H9 (cell line): ENCODE measurements around the gene CACNA1G. TPM values are rescaled to one million over a fixed set of nuclear protein-coding genes. Genes with fewer than 3 reads are reported as not detected.
A peak's percentile ranks its signal among the peaks of the same experiment; 100 is the strongest.

Experiments
- DNase-seq: peaks from one replicate; pipeline ENCODE4 v3.0.0-alpha.2; 2017
- H2AFZ ChIP-seq: one replicate; pipeline ENCODE4 v1.6.1; 2013; ENCODE audit warnings: mild to moderate bottlenecking, low read length, control low read depth, moderate library complexity
- H2AK5ac ChIP-seq: 2 replicates; pipeline ENCODE4 v1.6.1; 2013; ENCODE audit warnings: low read length, control low read depth, mixed read lengths; ENCODE audit not compliant: insufficient read length
- H2BK120ac ChIP-seq: one replicate; pipeline ENCODE4 v1.6.1; 2013; ENCODE audit warnings: low read depth, mild to moderate bottlenecking, low read length, control low read depth, inconsistent platforms; ENCODE audit not compliant: poor library complexity, severe bottlenecking
- H2BK12ac ChIP-seq: 2 replicates; pipeline ENCODE4 v1.6.1; 2013; ENCODE audit warnings: low read length, control low read depth, mixed read lengths, low read depth; ENCODE audit not compliant: insufficient read length
- H2BK15ac ChIP-seq: 2 replicates; pipeline ENCODE4 v1.6.1; 2013; ENCODE audit warnings: low read depth, low read length, control low read depth
- H2BK20ac ChIP-seq: one replicate; pipeline ENCODE4 v1.6.1; 2013; ENCODE audit warnings: low read depth, mild to moderate bottlenecking, low read length, control low read depth, inconsistent platforms; ENCODE audit not compliant: poor library complexity, severe bottlenecking
- H2BK5ac ChIP-seq: 2 replicates; pipeline ENCODE4 v1.6.1; 2013; ENCODE audit warnings: low read length, control low read depth, mixed read lengths; ENCODE audit not compliant: insufficient read length
- H3K14ac ChIP-seq: 2 replicates; pipeline ENCODE4 v1.6.1; 2013; ENCODE audit warnings: low read length, control low read depth; ENCODE audit not compliant: insufficient read depth
- H3K18ac ChIP-seq: 2 replicates; pipeline ENCODE4 v1.6.1; 2013; ENCODE audit warnings: low read depth, mild to moderate bottlenecking, mixed read lengths, low read length, control low read depth; ENCODE audit not compliant: insufficient read length
- H3K23ac ChIP-seq: 2 replicates; pipeline ENCODE4 v1.6.1; 2013; ENCODE audit warnings: low read length, control low read depth, mixed read lengths, low read depth; ENCODE audit not compliant: insufficient read length
- H3K23me2 ChIP-seq: 2 replicates; pipeline ENCODE4 v1.6.1; 2013; ENCODE audit warnings: low read depth, mild to moderate bottlenecking, mixed read lengths, low read length, control low read depth; ENCODE audit not compliant: insufficient read length, poor library complexity, severe bottlenecking
- H3K27ac ChIP-seq: 2 replicates; pipeline ENCODE4 v1.5.1; 2013; ENCODE audit warnings: low read length, control low read depth, mixed read lengths, low read depth; ENCODE audit not compliant: insufficient read length
- H3K27me3 ChIP-seq: 2 replicates; pipeline ENCODE4 v1.6.1; 2013; ENCODE audit warnings: low read length, control low read depth, inconsistent platforms; ENCODE audit not compliant: insufficient read depth
- H3K4ac ChIP-seq: 2 replicates; pipeline ENCODE4 v1.6.1; 2013; ENCODE audit warnings: low read depth, mild to moderate bottlenecking, control low read depth, inconsistent platforms, low read length, moderate library complexity
- H3K4me1 ChIP-seq: 2 replicates; pipeline ENCODE4 v1.6.1; 2013; ENCODE audit warnings: low read length, control low read depth, inconsistent platforms; ENCODE audit not compliant: insufficient read depth
- H3K4me2 ChIP-seq: 2 replicates; pipeline ENCODE4 v1.6.1; 2013; ENCODE audit warnings: low read length, control low read depth, mixed read lengths; ENCODE audit not compliant: insufficient read length, insufficient read depth
- H3K56ac ChIP-seq: 2 replicates; pipeline ENCODE4 v1.6.1; 2013; ENCODE audit warnings: low read depth, mild to moderate bottlenecking, mixed read lengths, low read length, control low read depth; ENCODE audit not compliant: insufficient read length
- H3K79me1 ChIP-seq: 2 replicates; pipeline ENCODE4 v1.6.1; 2013; ENCODE audit warnings: low read depth, mild to moderate bottlenecking, moderate library complexity, low read length, control low read depth, inconsistent platforms; ENCODE audit not compliant: insufficient read depth, poor library complexity, severe bottlenecking
- H3K79me2 ChIP-seq: 2 replicates; pipeline ENCODE4 v1.6.1; 2013; ENCODE audit warnings: low read length, control low read depth, inconsistent platforms; ENCODE audit not compliant: insufficient read depth
- H3K9ac ChIP-seq: 2 replicates; pipeline ENCODE4 v1.6.1; 2013; ENCODE audit warnings: low read length, control low read depth, mixed read lengths; ENCODE audit not compliant: insufficient read length; ENCODE audit errors: extremely low read depth
- H3K9me3 ChIP-seq: one replicate; pipeline ENCODE4 v1.6.1; 2013; ENCODE audit warnings: low read depth, low read length, inconsistent platforms; ENCODE audit not compliant: control insufficient read depth
- H3T11ph ChIP-seq: one replicate; pipeline ENCODE4 v1.6.1; 2013; ENCODE audit warnings: mild to moderate bottlenecking, low read length, control low read depth, inconsistent platforms
- H4K20me1 ChIP-seq: one replicate; pipeline ENCODE4 v1.6.1; 2013; ENCODE audit not compliant: control insufficient read depth, insufficient read length, insufficient read depth
- H4K5ac ChIP-seq: 2 replicates; pipeline ENCODE4 v1.6.1; 2013; ENCODE audit warnings: low read depth, mild to moderate bottlenecking, mixed read lengths, low read length, control low read depth; ENCODE audit not compliant: insufficient read length
- H4K8ac ChIP-seq: replicated peaks from 2 replicates; pipeline ENCODE4 v1.6.1; 2013; ENCODE audit warnings: low read length, control low read depth, mixed read lengths, low read depth; ENCODE audit not compliant: insufficient read length
- H4K91ac ChIP-seq: 2 replicates; pipeline ENCODE4 v1.6.1; 2013; ENCODE audit warnings: low read depth, mild to moderate bottlenecking, moderate library complexity, mixed read lengths, low read length, control low read depth; ENCODE audit not compliant: insufficient read length
- H3K27ac Mint-ChIP-seq, 3 experiments: 2 replicates in 2 of 3; 3 replicates in 1 of 3; pipeline ENCODE4 v1.8.0; 2020 to 2021; ENCODE audit warnings: mixed read lengths in 3 of 3, mild to moderate bottlenecking in 1 of 3, moderate library complexity in 1 of 3
- H3K27me3 Mint-ChIP-seq: 2 replicates; pipeline ENCODE4 v1.8.0; 2021; ENCODE audit warnings: low read depth, mild to moderate bottlenecking, moderate library complexity, mixed read lengths
- H3K36me3 Mint-ChIP-seq, 3 experiments: 2 replicates in 2 of 3; 3 replicates in 1 of 3; pipeline ENCODE4 v1.8.0; 2020 to 2021; ENCODE audit warnings: low read depth in 3 of 3, mixed read lengths in 3 of 3; ENCODE audit not compliant: insufficient read depth in 1 of 3
- H3K4me1 Mint-ChIP-seq, 2 experiments: 2 replicates each; pipeline ENCODE4 v1.8.0; 2020; ENCODE audit warnings: mixed read lengths in 2 of 2
- H3K4me3 Mint-ChIP-seq, 2 experiments: 2 replicates in 1 of 2; 3 replicates in 1 of 2; pipeline ENCODE4 v1.8.0; 2020 to 2021; ENCODE audit warnings: mild to moderate bottlenecking in 2 of 2, mixed read lengths in 2 of 2, moderate library complexity in 1 of 2
- H3K9me3 Mint-ChIP-seq, 2 experiments: 2 replicates in 1 of 2; 3 replicates in 1 of 2; pipeline ENCODE4 v1.8.0; 2020; ENCODE audit warnings: mild to moderate bottlenecking in 2 of 2, mixed read lengths in 2 of 2, moderate library complexity in 1 of 2
- WGBS: extraction: QIAGEN DNeasy Blood & Tissue Kit; methylation state at CpG from one replicate; pipeline ENCODE4 v1.1.7; 2013; ENCODE audit warnings: missing lambda C conversion rate, low lambda C conversion rate, mixed read lengths; ENCODE audit not compliant: insufficient read length; ENCODE audit errors: extremely low coverage; 5-methylcytosine and 5-hydroxymethylcytosine counted together
- total RNA-seq: library from RNA; stranded (reverse); gene quantifications from 2 replicates; pipeline ENCODE4 v1.2.1, GENCODE V29; 2021
- TF ChIP-seq, protein P1 (sequence below): fragments of 200-600 bp; sonication (generic); conservative IDR thresholded peaks from 3 replicates; pipeline ENCODE4 v1.8.0; 2021; ENCODE audit warnings: antibody characterized with exemption, mild to moderate bottlenecking

CACNA1G gene
- total RNA-seq, 1 experiment from 2014 or later, result 1.5 TPM

DNA sequence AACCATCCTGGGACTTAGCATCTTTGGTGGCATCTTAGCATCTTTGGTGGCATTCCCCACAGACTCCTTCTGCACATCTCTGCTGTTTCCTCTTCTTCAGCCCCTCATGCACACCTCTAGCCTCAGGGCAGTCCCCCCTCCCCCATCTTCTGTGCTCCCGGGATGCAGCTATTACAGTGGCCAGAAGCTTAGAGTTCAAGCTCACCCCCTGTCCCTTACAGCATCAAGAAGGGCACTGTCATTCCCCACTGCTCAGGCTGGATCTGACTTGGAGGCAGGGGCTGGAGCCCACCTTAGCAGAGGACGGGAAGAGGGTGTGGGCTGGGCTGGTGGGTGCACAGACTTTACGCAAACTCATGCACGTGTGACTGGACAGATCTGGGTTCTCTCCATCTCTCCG lies 27.3 kb upstream of the CACNA1G start:
- Mint-ChIP-seq H3K9me3 (no peaks in the 10 kb centered on the region; a peak in 1 of 5 replicates), H3K4me1 (peaks cover 37 to 39% of the 10 kb centered on the region in 2 experiments), H3K4me3 (peak overlapping the region; percentile 65 to 84), H3K27me3 (peaks cover 52% of the 10 kb centered on the region), H3K36me3 (peaks cover 0 to 5% (median 0%) of the 10 kb centered on the region in 3 experiments; a peak in 3 of 7 replicates), H3K27ac (peak overlapping the region in 1 of 3 experiments; percentile 28; a peak in 1 of 7 replicates)
- Histone ChIP-seq H3K79me2 (no peaks in the 10 kb centered on the region), H3K9ac (no peak overlapping the region), H3K56ac (no peak overlapping the region), H3K4ac (no peak overlapping the region), H3K23me2 (peaks cover 17% of the 10 kb centered on the region), H3K4me2 (peak overlapping the region; percentile 70), H3K9me3 (no peaks in the 10 kb centered on the region), H3K23ac (no peak overlapping the region), H4K20me1 (no peaks in the 10 kb centered on the region), H4K8ac (no peak overlapping the region), H3K27me3 (no peaks in the 10 kb centered on the region; the same call in 1 of the 2 replicates), H2BK15ac (no peak overlapping the region), H3K18ac (no peak overlapping the region), H3T11ph (no peak overlapping the region), H3K14ac (no peak overlapping the region), H2BK20ac (no peak overlapping the region), H3K4me1 (peaks cover 3% of the 10 kb centered on the region; the same call in 1 of the 2 replicates), H2BK12ac (no peak overlapping the region), H3K79me1 (no peaks in the 10 kb centered on the region), H2AK5ac (no peak overlapping the region), H2BK5ac (no peak overlapping the region), H4K91ac (no peak overlapping the region), H4K5ac (no peak overlapping the region), H2BK120ac (no peak overlapping the region), H3K27ac (no peak overlapping the region), H2AFZ (no peak overlapping the region)
- TF ChIP-seq, protein P1, sequence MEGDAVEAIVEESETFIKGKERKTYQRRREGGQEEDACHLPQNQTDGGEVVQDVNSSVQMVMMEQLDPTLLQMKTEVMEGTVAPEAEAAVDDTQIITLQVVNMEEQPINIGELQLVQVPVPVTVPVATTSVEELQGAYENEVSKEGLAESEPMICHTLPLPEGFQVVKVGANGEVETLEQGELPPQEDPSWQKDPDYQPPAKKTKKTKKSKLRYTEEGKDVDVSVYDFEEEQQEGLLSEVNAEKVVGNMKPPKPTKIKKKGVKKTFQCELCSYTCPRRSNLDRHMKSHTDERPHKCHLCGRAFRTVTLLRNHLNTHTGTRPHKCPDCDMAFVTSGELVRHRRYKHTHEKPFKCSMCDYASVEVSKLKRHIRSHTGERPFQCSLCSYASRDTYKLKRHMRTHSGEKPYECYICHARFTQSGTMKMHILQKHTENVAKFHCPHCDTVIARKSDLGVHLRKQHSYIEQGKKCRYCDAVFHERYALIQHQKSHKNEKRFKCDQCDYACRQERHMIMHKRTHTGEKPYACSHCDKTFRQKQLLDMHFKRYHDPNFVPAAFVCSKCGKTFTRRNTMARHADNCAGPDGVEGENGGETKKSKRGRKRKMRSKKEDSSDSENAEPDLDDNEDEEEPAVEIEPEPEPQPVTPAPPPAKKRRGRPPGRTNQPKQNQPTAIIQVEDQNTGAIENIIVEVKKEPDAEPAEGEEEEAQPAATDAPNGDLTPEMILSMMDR, result no peak
- no CpG with 5 or more reads among the region's 5 CpGs for WGBS
- no peak for DNase-seq
